A673 (cell line): Measurements from ENCODE around the gene NXT1.

Experiments used
- CTCF ChIP-seq: fragments of 300-800, 200-600 bp; sonication (generic); conservative IDR thresholded peaks from 2 replicates; pipeline ENCODE4 v1.5.1; 2017; ENCODE audit warnings: low read depth, mild to moderate bottlenecking, antibody characterized with exemption, low read length, moderate library complexity, mixed read lengths
- EZH2 ChIP-seq: fragments of 200-600 bp; sonication (generic); IDR thresholded peaks from 2 replicates; pipeline ENCODE4 v1.6.1; 2017; ENCODE audit warnings: borderline replicate concordance, low read depth, mild to moderate bottlenecking, mixed read lengths, antibody characterized with exemption, low read length; ENCODE audit not compliant: poor library complexity, severe bottlenecking

- no peak for TF ChIP-seq CTCF
- TF ChIP-seq EZH2, result no peak
Observed at GRCh38 chr20:23350904-23351838, 580 bp downstream of the NXT1 start.
